Omental fat pad (tissue), 4 donors: ENCODE data around the gene MDN1. TPM values are rescaled to one million over a fixed set of nuclear protein-coding genes. Genes with fewer than 3 reads are reported as not detected.

Experiments used
- ATAC-seq: fragments of 150-250 bp; one replicate; pipeline ENCODE4 v1.9.1; 2016; ENCODE audit warnings: mild to moderate bottlenecking, moderate library complexity; ENCODE audit not compliant: low FRiP score
- DNase-seq: peaks from one replicate; pipeline ENCODE4 v3.0.0-alpha.2; 2019; ENCODE audit warnings: low spot score
- small RNA-seq: library from RNA; depleted of rRNA; stranded (forward); fragments of <200 nt; gene quantifications from one replicate; pipeline ENCODE3, GENCODE V24; 2016
- total RNA-seq, 4 donors: library from RNA; depleted of rRNA; stranded (reverse); fragments of >200 nt; gene quantifications; one replicate each; pipeline ENCODE4 v1.1.0, GENCODE V29; 2016
- TF ChIP-seq, protein P1 (sequence below), 3 donors: fragments of 450-650 bp; IDR thresholded peaks; one replicate each; pipeline ENCODE4 v1.5.1; 2016 to 2017; ENCODE audit warnings: antibody characterized with exemption in 3 of 3, mild to moderate bottlenecking in 3 of 3, moderate library complexity in 2 of 3

Gene MDN1
- total RNA-seq, 4 donors from 2014 or later, result 21.6 to 58.5 (median 33.3) TPM

- ATAC-seq (no peak), DNase-seq (no peak)
- TF ChIP-seq, protein P1, sequence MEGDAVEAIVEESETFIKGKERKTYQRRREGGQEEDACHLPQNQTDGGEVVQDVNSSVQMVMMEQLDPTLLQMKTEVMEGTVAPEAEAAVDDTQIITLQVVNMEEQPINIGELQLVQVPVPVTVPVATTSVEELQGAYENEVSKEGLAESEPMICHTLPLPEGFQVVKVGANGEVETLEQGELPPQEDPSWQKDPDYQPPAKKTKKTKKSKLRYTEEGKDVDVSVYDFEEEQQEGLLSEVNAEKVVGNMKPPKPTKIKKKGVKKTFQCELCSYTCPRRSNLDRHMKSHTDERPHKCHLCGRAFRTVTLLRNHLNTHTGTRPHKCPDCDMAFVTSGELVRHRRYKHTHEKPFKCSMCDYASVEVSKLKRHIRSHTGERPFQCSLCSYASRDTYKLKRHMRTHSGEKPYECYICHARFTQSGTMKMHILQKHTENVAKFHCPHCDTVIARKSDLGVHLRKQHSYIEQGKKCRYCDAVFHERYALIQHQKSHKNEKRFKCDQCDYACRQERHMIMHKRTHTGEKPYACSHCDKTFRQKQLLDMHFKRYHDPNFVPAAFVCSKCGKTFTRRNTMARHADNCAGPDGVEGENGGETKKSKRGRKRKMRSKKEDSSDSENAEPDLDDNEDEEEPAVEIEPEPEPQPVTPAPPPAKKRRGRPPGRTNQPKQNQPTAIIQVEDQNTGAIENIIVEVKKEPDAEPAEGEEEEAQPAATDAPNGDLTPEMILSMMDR (IDR thresholded peaks at IDR 0.05), result no peak
These were observed 221.6 kb downstream of the MDN1 start for GRCh38 chr6:89597988-89598387.

DNA sequence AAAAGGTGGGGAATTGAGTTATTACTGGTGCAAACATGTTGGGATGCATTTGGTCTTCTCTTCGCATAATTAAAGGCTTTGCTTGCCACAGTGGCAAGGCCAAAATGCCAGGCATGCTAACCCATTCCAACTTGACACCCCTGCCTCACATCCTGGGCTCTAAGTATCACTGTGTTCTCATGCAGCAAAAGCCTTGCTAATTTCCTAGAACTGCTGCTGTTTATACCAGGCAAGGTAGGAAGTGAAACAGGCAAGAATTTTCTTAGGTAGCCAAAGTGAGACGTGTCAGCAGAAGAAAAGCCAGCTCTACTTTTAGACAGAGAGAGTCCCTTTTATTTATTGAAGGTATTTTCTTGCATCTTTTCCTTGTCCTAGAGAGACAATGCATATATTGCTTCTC, 222.2 kb downstream of the MDN1 start:
- ATAC-seq, result no peak
- TF ChIP-seq, protein P1 (IDR thresholded peaks at IDR 0.05), result no peak
- DNase-seq, result no peak

GRCh38 chr6:89596484-89596883, 223.1 kb downstream of the MDN1 start:
- TF ChIP-seq, protein P1 (IDR thresholded peaks at IDR 0.05), result no peak
- no peak for ATAC-seq
- no peak for DNase-seq

DNA sequence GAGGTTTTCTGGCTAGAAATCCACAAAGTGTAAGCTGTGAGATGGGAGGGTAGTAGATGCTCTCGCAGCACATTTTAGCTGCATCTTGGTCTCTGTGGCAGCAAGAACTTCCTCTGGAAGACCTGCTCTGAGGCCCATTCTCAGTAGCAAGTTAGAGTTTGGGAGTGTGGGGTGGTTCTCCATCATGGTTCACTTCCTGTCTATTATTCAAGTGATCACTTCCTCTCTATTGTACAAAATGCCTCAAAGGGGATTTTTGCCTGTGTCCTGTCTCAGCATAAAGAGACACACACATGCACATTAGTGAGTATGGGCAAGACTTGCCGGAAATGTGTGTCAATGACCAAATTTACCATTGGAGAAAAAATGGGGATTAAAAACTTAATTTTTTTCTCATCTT, 223.5 kb downstream of the MDN1 start:
- no peak for ATAC-seq

More for the DNA sequence above, 223.5 kb downstream of the MDN1 start:
- DNase-seq, result no peak
- TF ChIP-seq, protein P1 (IDR thresholded peaks at IDR 0.05), result no peak

Small RNA genes within 50 kb of the gene (small RNA-seq; reads per million reads assigned to genes)
- gene DNAJC19P6, result not detected
- not detected for gene RF00019

Other genes with a start within 250 kb of the MDN1 start
- gene LYRM2, start 181.0 kb downstream of the MDN1 start, total RNA-seq, result 10 to 100 TPM; 12.7 to 21.3 (median 20.3) TPM
- gene CASP8AP2, start 10.1 kb upstream of the MDN1 start, total RNA-seq, result 10 to 100 TPM in 2 of 4 donors, 1 to 10 TPM in 2; 8.6 to 24.0 (median 11.0) TPM
- gene GJA10, start 74.7 kb upstream of the MDN1 start, total RNA-seq, result not detected